ENCODE results near the gene NTNG1. TPM values are rescaled to one million over a fixed set of nuclear protein-coding genes. Genes with fewer than 3 reads are reported as not detected.

NTNG1 gene
- total RNA-seq, 1 donor: 20.9 TPM

GRCh38 chr1:107530543-107530942 lies 389.7 kb downstream of the NTNG1 start:
- TF ChIP-seq, protein P1, sequence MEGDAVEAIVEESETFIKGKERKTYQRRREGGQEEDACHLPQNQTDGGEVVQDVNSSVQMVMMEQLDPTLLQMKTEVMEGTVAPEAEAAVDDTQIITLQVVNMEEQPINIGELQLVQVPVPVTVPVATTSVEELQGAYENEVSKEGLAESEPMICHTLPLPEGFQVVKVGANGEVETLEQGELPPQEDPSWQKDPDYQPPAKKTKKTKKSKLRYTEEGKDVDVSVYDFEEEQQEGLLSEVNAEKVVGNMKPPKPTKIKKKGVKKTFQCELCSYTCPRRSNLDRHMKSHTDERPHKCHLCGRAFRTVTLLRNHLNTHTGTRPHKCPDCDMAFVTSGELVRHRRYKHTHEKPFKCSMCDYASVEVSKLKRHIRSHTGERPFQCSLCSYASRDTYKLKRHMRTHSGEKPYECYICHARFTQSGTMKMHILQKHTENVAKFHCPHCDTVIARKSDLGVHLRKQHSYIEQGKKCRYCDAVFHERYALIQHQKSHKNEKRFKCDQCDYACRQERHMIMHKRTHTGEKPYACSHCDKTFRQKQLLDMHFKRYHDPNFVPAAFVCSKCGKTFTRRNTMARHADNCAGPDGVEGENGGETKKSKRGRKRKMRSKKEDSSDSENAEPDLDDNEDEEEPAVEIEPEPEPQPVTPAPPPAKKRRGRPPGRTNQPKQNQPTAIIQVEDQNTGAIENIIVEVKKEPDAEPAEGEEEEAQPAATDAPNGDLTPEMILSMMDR (IDR thresholded peaks at IDR 0.05; ENCODE audit: insufficient read depth, low read length): no peak
- no peak for DNase-seq (ENCODE audit: low read depth)
- no peak overlapping the region for H3K4me3 ChIP-seq (ENCODE audit: low read depth, low read length)

GRCh38 chr1:107531065-107531908 lies 390.4 kb downstream of the NTNG1 start:
- TF ChIP-seq, protein P1 (IDR thresholded peaks at IDR 0.05; ENCODE audit: insufficient read depth, low read length): no peak
- H3K4me3 ChIP-seq (ENCODE audit: low read depth, low read length): no peak overlapping the region
- DNase-seq (ENCODE audit: low read depth): no peak

- TF ChIP-seq, protein P1 (IDR thresholded peaks at IDR 0.05; ENCODE audit: insufficient read depth, low read length): no peak
- no peak overlapping the region for H3K4me3 ChIP-seq (ENCODE audit: low read depth, low read length)
- no peak for DNase-seq (ENCODE audit: low read depth)
Observed at GRCh38 chr1:107532318-107532717, 391.5 kb downstream of the NTNG1 start.

Small RNAs within 50 kb of the gene (small RNA-seq; reads per million reads assigned to genes)
- not detected for gene AC114491.1

Other genes with a start within 250 kb of the NTNG1 start
- gene PRMT6, start 84.4 kb upstream of the NTNG1 start, total RNA-seq (ENCODE audit: low replicate concordance): 18.3 and 20.1 TPM in 2 replicates

All from fibroblast of the aortic adventitia (primary cell).